Measurements from ENCODE around the gene LDLRAD2. TPM values are rescaled to one million over a fixed set of nuclear protein-coding genes. Genes with fewer than 3 reads are reported as not detected.

LDLRAD2 gene
- polyA plus RNA-seq, 2 of the 4 experiments (the other 2 are of a cell fraction), result 0.08 TPM; not detected in 1

DNA sequence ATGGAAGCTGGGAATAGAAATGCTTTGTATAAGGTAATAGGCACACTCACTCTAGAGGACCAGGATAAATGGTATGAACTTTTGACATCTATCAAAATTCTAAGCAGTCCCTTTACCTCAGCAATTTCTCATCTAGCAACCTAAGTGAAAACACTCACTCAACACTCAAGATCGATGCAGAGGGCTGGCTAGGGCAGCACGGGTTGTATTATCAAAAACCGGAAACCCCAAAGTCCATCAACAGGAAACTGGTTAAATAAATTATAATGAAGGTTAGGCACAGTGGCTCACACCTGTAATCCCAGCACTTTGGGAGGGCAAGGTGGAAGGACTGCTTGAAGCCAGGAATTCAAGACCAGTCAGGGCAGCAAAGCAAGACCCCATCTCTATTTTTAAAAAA, 38.5 kb upstream of the LDLRAD2 start:
- TF ChIP-seq GATA3 (IDR thresholded peaks at IDR 0.05; ENCODE audit: borderline replicate concordance), result no peak
- TF ChIP-seq EHF (CRISPR knock-in tag; IDR thresholded peaks at IDR 0.05), result no peak
- TF ChIP-seq JUN (IDR thresholded peaks at IDR 0.05), result no peak
- TF ChIP-seq FOSB (CRISPR knock-in tag; IDR thresholded peaks at IDR 0.05), result no peak
- no peak for TF ChIP-seq FOXS1 (CRISPR knock-in tag; IDR thresholded peaks at IDR 0.05)
- no peak for TF ChIP-seq POLR2AphosphoS2 (conservative IDR thresholded peaks at IDR 0.05; ENCODE audit: low read length)
- no peak for TF ChIP-seq RARB (CRISPR knock-in tag; IDR thresholded peaks at IDR 0.05)
- no peak for TF ChIP-seq NR3C1 (IDR thresholded peaks at IDR 0.05)
- no peak for TF ChIP-seq E2F6 (IDR thresholded peaks at IDR 0.05; ENCODE audit: borderline replicate concordance, low read depth)
- TF ChIP-seq SMC3 (IDR thresholded peaks at IDR 0.05), result no peak
- TF ChIP-seq HOXB5 (CRISPR knock-in tag; IDR thresholded peaks at IDR 0.05), result no peak
- TF ChIP-seq SREBF2 (IDR thresholded peaks at IDR 0.05), result no peak
- TF ChIP-seq EP300 (IDR thresholded peaks at IDR 0.05), result no peak
- no peak for TF ChIP-seq CBX2 (IDR thresholded peaks at IDR 0.05; ENCODE audit: borderline replicate concordance, low read depth)
- no peak for TF ChIP-seq CHD2 (IDR thresholded peaks at IDR 0.05; ENCODE audit: low read length, partially characterized antibody)
- no peak for TF ChIP-seq RNF2 (IDR thresholded peaks at IDR 0.05; ENCODE audit: borderline replicate concordance, low read depth)
- no peak for TF ChIP-seq HDAC2 (IDR thresholded peaks at IDR 0.05)
- TF ChIP-seq ZNF302 (CRISPR knock-in tag; IDR thresholded peaks at IDR 0.05), result no peak
- TF ChIP-seq, protein P1, sequence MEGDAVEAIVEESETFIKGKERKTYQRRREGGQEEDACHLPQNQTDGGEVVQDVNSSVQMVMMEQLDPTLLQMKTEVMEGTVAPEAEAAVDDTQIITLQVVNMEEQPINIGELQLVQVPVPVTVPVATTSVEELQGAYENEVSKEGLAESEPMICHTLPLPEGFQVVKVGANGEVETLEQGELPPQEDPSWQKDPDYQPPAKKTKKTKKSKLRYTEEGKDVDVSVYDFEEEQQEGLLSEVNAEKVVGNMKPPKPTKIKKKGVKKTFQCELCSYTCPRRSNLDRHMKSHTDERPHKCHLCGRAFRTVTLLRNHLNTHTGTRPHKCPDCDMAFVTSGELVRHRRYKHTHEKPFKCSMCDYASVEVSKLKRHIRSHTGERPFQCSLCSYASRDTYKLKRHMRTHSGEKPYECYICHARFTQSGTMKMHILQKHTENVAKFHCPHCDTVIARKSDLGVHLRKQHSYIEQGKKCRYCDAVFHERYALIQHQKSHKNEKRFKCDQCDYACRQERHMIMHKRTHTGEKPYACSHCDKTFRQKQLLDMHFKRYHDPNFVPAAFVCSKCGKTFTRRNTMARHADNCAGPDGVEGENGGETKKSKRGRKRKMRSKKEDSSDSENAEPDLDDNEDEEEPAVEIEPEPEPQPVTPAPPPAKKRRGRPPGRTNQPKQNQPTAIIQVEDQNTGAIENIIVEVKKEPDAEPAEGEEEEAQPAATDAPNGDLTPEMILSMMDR (IDR thresholded peaks at IDR 0.05), result no peak
- FAIRE-seq, result no peak
- DNase-seq (ENCODE audit: low read depth in 1 of 2, low spot score in 1 of 2), result no peak
- no peak overlapping the region for H3K27ac ChIP-seq
- ATAC-seq, result no peak
- WGBS (ENCODE audit: missing lambda C conversion rate), result 82% methylated on average over 3 of the region's 3 CpGs
- POLR2A ChIA-PET, result no interaction called here
- H3K9me3 ChIP-seq, result 0 out of 3 replicates have a peak, but pooled peaks cover 4% of the 10 kb centered on the region
- CTCF ChIA-PET, result no interaction called here
- H3K4me1 ChIP-seq, result peaks cover 11% of the 10 kb centered on the region
- no peak overlapping the region for H3K4me2 ChIP-seq
- H3K4me3 ChIP-seq, result no peak overlapping the region

DNA sequence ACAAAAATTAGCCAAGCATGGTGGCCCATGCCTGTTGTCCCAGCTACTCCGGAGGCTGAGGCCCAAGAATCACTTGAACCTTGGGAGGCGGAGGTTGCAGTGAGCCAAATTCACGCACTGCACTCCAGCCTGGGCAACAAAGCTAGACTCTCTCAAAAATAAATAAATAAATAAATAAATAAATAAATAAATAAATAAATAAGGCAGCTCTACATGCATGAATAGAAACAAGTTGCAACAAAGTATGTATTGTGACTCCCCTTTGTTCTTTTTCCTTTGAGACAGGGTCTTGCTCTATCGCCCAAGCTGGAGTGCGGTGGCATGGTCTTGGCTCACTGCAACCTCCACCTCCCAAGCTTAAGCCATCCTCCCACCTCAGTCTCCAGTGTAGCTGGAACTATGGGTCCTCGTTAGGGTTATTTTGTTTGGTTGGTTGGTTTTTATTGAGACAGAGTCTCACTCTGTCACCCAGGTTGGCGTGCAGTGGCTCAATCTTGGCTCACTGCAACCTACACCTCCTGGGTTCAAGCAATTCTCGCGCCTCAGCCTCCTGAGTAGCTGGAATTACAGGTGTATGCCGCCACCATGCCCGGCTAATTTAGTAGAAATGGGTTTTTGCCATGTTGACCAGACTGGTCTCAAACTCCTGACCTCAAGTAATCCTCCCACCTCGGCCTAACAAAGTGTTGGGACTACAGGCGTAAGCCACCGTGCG, 37.1 kb upstream of the LDLRAD2 start:
- no peak for FAIRE-seq
- Histone ChIP-seq H3K4me1 (peaks cover 11% of the 10 kb centered on the region), H3K27ac (no peak overlapping the region), H3K9me3 (0 out of 3 replicates have a peak, but pooled peaks cover 4% of the 10 kb centered on the region), H3K4me3 (no peak overlapping the region), H3K4me2 (no peak overlapping the region)
- ChIA-PET POLR2A (no interaction called here), CTCF (interaction anchor here (0.5 kb wide), 1 partner anchor 31 kb away, joined by 4 read pairs; no protein-coding TSS in a partner anchor)
- no peak for DNase-seq (ENCODE audit: low read depth in 1 of 2, low spot score in 1 of 2)
- WGBS (ENCODE audit: missing lambda C conversion rate), result 95% methylated on average over 14 of the region's 15 CpGs
- TF ChIP-seq CHD2 (IDR thresholded peaks at IDR 0.05; ENCODE audit: low read length, partially characterized antibody) (no peak), ZC3H11A (IDR thresholded peaks at IDR 0.05) (peak; percentile 77)
- no peak for ATAC-seq

DNA sequence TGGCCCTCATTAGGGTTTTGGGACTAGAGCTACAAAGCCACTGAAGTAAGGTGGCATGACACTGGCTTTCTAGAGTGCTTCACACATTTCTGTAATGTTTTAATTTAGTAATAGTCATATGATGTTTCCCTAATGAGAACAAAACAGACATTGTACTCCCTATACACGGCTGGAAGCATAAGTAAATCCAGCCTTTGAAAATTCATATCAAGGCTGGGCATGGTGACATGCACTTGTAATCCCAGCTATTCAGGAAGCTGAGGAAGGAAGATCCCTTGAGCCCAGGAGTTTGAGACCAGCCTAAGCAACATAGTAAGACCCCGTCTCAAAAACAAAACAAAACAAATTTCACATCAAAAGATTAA, 36.5 kb upstream of the LDLRAD2 start:
- DNase-seq (ENCODE audit: low read depth in 1 of 2, low spot score in 1 of 2) (no peak), FAIRE-seq (no peak), ATAC-seq (no peak)
- TF ChIP-seq POLR2A (IDR thresholded peaks at IDR 0.05; ENCODE audit: low read length), result no peak
- TF ChIP-seq NR3C1 (IDR thresholded peaks at IDR 0.05), result no peak
- TF ChIP-seq MAX (IDR thresholded peaks at IDR 0.05), result no peak
- no peak for TF ChIP-seq NPAS2 (CRISPR knock-in tag; IDR thresholded peaks at IDR 0.05; ENCODE audit: borderline replicate concordance)
- TF ChIP-seq, protein P2, sequence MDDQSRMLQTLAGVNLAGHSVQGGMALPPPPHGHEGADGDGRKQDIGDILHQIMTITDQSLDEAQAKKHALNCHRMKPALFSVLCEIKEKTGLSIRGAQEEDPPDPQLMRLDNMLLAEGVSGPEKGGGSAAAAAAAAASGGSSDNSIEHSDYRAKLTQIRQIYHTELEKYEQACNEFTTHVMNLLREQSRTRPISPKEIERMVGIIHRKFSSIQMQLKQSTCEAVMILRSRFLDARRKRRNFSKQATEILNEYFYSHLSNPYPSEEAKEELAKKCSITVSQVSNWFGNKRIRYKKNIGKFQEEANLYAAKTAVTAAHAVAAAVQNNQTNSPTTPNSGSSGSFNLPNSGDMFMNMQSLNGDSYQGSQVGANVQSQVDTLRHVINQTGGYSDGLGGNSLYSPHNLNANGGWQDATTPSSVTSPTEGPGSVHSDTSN (IDR thresholded peaks at IDR 0.05), result no peak
- no peak for TF ChIP-seq MAZ (IDR thresholded peaks at IDR 0.05; ENCODE audit: borderline replicate concordance, low read depth, low read length)
- TF ChIP-seq HOXB13 (CRISPR knock-in tag; IDR thresholded peaks at IDR 0.05; ENCODE audit: low read depth), result no peak
- TF ChIP-seq MAFK (IDR thresholded peaks at IDR 0.05; ENCODE audit: partially characterized antibody), result no peak
- TF ChIP-seq CBX2 (IDR thresholded peaks at IDR 0.05; ENCODE audit: borderline replicate concordance, low read depth), result no peak
- ChIA-PET CTCF (no interaction called here), POLR2A (no interaction called here)
- 0 out of 3 replicates have a peak, but pooled peaks cover 4% of the 10 kb centered on the region for H3K9me3 ChIP-seq
- H3K4me2 ChIP-seq, result no peak overlapping the region; the same call in 2 of the 3 replicates
- no peak overlapping the region for H3K4me3 ChIP-seq
- H3K27ac ChIP-seq, result no peak overlapping the region
- H3K4me1 ChIP-seq, result peaks cover 11% of the 10 kb centered on the region
- WGBS (ENCODE audit: missing lambda C conversion rate), result 65% methylated on average over 2 of the region's 2 CpGs

Measured in A549 (cell line).